SU-DHL-6 (cell line): ENCODE results near the gene BIRC7.

Source experiments
- EZH2phosphoT487 ChIP-seq: fragments of 200-600 bp; sonication (generic), shearing (Covaris generic); conservative IDR thresholded peaks from 2 replicates; pipeline ENCODE4 v1.6.1; 2018; ENCODE audit warnings: mild to moderate bottlenecking, antibody characterized with exemption, low read length, moderate library complexity, mixed read lengths
- TF ChIP-seq, protein P1 (sequence below): fragments of 200-600 bp; sonication (generic); IDR thresholded peaks from one replicate; pipeline ENCODE4 v1.5.1; 2017; ENCODE audit warnings: antibody characterized with exemption, mild to moderate bottlenecking, low read length, moderate library complexity; ENCODE audit not compliant: insufficient read depth, poor library complexity, severe bottlenecking

DNA sequence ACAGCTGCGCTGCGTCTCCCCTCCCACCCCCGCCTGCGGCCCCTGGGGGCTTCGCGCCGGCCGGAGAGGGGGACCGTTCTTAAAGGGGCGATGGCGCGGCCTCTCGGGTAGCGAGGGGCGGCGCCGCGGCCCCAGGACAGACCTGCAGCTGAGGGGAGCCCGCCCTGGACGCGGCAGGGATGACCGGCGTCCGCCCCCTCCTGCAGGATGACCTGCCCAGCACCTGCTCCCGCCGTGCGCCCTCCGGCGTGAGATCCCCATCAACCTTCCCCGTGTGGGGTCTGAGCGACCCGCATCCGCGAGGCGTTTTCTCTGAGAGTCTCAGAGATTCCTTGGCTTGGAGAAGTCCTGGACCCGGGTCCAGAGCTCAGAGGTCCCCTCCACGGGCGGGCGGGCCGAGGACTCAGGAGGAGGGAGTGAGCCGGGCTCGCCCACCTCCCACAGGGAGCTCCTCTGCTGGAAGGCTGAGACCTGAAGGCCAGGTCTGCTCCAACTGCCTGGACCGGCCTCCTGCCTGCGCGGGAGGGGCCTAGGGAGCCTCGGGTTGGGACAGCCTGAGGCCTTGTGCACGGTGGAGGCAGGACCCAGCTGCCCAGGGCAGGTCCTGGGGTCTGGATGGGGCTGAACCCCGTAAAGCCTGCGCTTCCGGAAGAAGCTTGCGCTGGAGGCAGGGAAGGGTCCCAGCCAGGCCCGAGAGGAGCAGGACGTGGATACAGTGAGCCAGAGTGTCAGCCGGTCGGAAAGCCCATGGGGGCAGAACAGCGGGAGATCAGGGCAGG lies 19.1 kb downstream of the BIRC7 start:
- TF ChIP-seq, protein P1, sequence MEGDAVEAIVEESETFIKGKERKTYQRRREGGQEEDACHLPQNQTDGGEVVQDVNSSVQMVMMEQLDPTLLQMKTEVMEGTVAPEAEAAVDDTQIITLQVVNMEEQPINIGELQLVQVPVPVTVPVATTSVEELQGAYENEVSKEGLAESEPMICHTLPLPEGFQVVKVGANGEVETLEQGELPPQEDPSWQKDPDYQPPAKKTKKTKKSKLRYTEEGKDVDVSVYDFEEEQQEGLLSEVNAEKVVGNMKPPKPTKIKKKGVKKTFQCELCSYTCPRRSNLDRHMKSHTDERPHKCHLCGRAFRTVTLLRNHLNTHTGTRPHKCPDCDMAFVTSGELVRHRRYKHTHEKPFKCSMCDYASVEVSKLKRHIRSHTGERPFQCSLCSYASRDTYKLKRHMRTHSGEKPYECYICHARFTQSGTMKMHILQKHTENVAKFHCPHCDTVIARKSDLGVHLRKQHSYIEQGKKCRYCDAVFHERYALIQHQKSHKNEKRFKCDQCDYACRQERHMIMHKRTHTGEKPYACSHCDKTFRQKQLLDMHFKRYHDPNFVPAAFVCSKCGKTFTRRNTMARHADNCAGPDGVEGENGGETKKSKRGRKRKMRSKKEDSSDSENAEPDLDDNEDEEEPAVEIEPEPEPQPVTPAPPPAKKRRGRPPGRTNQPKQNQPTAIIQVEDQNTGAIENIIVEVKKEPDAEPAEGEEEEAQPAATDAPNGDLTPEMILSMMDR, result no peak
- TF ChIP-seq EZH2phosphoT487, result no peak
